Ramos (cell line): ENCODE measurements around the gene C16orf54.
"Not testable (repeated sequence)": the region's sequence is repeated elsewhere in the genome, so short reads cannot be mapped to it uniquely, and the experiment has no call there.

ENCODE experiments used
- in situ Hi-C: fragments of 300-500 bp; cut with MboI; formaldehyde crosslinking; loops from one replicate; pipeline ENCODE4 v1.14.3; 2022; ENCODE audit warnings: low sequenced_read_pairs; ENCODE audit not compliant: unreplicated experiment

C16orf54 gene

GRCh38 chr16:29743827-29744531, 1.8 kb downstream of the C16orf54 start:
- in situ Hi-C loops, result no loop called here

- in situ Hi-C loops, result no loop called here
These were observed 2.3 kb downstream of the C16orf54 start for GRCh38 chr16:29743475-29743826.

- in situ Hi-C loops, result no loop called here
These were observed 3.0 kb downstream of the C16orf54 start for GRCh38 chr16:29742683-29743275.

- in situ Hi-C loops, result not testable (repeated sequence)
These were observed 5.2 kb downstream of the C16orf54 start for GRCh38 chr16:29740630-29741015.

GRCh38 chr16:29739927-29740629, 5.7 kb downstream of the C16orf54 start:
- in situ Hi-C loops, result not testable (repeated sequence)

GRCh38 chr16:29738514-29738913, 7.3 kb downstream of the C16orf54 start:
- in situ Hi-C loops, result no loop called here

- in situ Hi-C loops, result no loop called here
These were observed 8.1 kb downstream of the C16orf54 start for GRCh38 chr16:29737713-29738112.

GRCh38 chr16:29736764-29737163, 9.0 kb downstream of the C16orf54 start:
- in situ Hi-C loops, result no loop called here

GRCh38 chr16:29736112-29736511, 9.7 kb downstream of the C16orf54 start:
- in situ Hi-C loops, result no loop called here

GRCh38 chr16:29734786-29735185, 11.0 kb downstream of the C16orf54 start:
- in situ Hi-C loops, result no loop called here

- in situ Hi-C loops, result not testable (repeated sequence)
These were observed 13.8 kb downstream of the C16orf54 start for GRCh38 chr16:29731768-29732601.

- in situ Hi-C loops, result no loop called here
These were observed 15.1 kb downstream of the C16orf54 start for GRCh38 chr16:29730649-29731048.

- in situ Hi-C loops, result no loop called here
These were observed 16.7 kb downstream of the C16orf54 start for GRCh38 chr16:29729116-29729521.

- in situ Hi-C loops, result no loop called here
These were observed 18.3 kb downstream of the C16orf54 start for GRCh38 chr16:29727452-29727851.

GRCh38 chr16:29726845-29727377, 18.9 kb downstream of the C16orf54 start:
- in situ Hi-C loops, result no loop called here

GRCh38 chr16:29721167-29721879, 24.5 kb downstream of the C16orf54 start:
- in situ Hi-C loops, result not testable (repeated sequence)

- in situ Hi-C loops, result no loop called here
These were observed 25.1 kb downstream of the C16orf54 start for GRCh38 chr16:29720703-29721102.

- in situ Hi-C loops, result no loop called here
These were observed 26.7 kb downstream of the C16orf54 start for GRCh38 chr16:29719063-29719462.

GRCh38 chr16:29717113-29717512, 28.7 kb downstream of the C16orf54 start:
- in situ Hi-C loops, result no loop called here

GRCh38 chr16:29714972-29715371, 30.8 kb downstream of the C16orf54 start:
- in situ Hi-C loops, result no loop called here
